GM10248 (cell line): ENCODE results near the gene SPAM1.
"Not testable (repeated sequence)": the region's sequence is repeated elsewhere in the genome, so short reads cannot be mapped to it uniquely, and the experiment has no call there.

ENCODE experiments used
- CTCF ChIA-PET: fragments of 300-600 bp; sonication (Branson Sonifier 250); formaldehyde crosslinking; extraction: SDS; loops from one replicate; lab custom pipeline; 2021; ENCODE audit warnings: antibody characterized with exemption; lab: Yijun Ruan, JAX
- POLR2A ChIA-PET: fragments of 350-650 bp; sonication (Branson Sonifier 250); formaldehyde crosslinking; extraction: SDS; loops from one replicate; lab custom pipeline; 2020; ENCODE audit warnings: antibody characterized with exemption; lab: Yijun Ruan, JAX
- DNase-seq: peaks from one replicate; pipeline ENCODE4 v3.0.0; 2012; ENCODE audit errors: extremely low spot score
- TF ChIP-seq, protein P1 (sequence below): IDR thresholded peaks from 2 replicates; pipeline ENCODE4 v1.5.1; 2012; ENCODE audit warnings: mild to moderate bottlenecking, low read depth; ENCODE audit errors: extremely low read depth, missing control alignments, control extremely low read depth

The SPAM1 gene

DNA sequence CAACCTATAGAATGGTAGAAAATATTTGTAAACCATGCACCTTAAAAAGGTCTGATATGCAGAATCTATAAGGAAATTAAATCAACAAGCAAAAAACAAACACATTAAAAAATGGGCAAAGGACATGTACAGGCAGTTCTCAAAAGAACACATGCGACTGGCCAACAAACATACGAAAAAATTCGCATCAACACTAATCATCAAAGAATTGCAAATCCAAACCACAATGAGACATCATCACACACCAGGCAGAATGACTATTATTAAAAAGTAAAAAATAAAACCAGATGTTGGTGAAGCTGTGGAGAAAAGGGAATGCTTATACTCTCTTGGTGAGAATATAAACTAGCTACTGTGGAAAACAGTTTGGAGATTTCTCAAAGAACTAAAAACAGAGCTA is 74.7 kb downstream of the SPAM1 start:
- ChIA-PET POLR2A (no interaction called here), CTCF (no interaction called here)
- DNase-seq, result no peak
- TF ChIP-seq, protein P1, sequence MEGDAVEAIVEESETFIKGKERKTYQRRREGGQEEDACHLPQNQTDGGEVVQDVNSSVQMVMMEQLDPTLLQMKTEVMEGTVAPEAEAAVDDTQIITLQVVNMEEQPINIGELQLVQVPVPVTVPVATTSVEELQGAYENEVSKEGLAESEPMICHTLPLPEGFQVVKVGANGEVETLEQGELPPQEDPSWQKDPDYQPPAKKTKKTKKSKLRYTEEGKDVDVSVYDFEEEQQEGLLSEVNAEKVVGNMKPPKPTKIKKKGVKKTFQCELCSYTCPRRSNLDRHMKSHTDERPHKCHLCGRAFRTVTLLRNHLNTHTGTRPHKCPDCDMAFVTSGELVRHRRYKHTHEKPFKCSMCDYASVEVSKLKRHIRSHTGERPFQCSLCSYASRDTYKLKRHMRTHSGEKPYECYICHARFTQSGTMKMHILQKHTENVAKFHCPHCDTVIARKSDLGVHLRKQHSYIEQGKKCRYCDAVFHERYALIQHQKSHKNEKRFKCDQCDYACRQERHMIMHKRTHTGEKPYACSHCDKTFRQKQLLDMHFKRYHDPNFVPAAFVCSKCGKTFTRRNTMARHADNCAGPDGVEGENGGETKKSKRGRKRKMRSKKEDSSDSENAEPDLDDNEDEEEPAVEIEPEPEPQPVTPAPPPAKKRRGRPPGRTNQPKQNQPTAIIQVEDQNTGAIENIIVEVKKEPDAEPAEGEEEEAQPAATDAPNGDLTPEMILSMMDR, result no peak

DNA sequence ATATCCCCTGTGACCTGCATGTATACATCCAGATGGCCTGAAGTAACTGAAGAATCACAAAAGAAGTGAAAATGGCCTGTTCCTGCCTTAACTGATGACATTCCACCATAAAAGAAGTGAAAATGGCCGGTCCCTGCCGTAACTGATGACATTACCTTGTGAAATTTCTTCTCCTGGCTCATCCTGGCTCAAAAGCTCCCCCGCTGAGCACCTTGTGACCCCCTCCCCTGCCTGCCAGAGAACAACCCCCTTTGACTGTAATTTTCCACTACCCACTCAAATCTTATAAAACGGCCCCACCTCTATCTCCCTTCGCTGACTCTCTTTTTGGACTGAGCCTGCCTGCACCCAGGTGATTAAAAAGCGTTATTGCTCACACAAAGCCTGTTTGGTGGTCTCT is 83.3 kb downstream of the SPAM1 start:
- DNase-seq, POLR2A ChIA-PET: not testable (repeated sequence)
- CTCF ChIA-PET, result interaction anchor here (1.0 kb wide), 1 partner anchor 8 kb away, joined by 4 read pairs; no protein-coding TSS in a partner anchor

DNA sequence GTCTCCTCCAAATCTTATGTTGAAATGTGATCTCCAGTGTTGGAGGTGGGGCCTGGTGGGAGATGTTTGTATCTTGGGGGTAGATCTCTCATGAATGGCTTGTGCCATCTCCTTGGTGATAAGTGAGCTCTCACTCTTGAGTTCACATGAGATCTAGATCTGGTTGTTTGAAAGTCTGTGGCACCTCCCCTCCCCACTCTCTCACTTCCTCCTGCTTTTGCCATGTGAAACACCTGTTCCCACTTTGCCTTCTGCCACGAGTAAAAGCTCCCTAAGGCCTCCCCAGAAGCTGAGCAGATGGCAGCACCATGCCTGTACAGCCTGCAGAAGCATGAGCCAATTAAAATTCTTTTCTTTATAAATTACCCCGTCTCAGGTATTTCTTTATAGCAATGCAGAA is 84.3 kb downstream of the SPAM1 start:
- no peak for DNase-seq
- CTCF ChIA-PET, result interaction anchor here (0.8 to 1.6 kb wide), 3 partner anchors 8 to 19 kb away, joined by 3 read pairs; no protein-coding TSS in a partner anchor
- TF ChIP-seq, protein P1, result no peak
- POLR2A ChIA-PET, result no interaction called here
